ENCODE results near the gene SMARCB1.

- no peak for TF ChIP-seq POLR2AphosphoS5 (IDR thresholded peaks at IDR 0.05; ENCODE audit: insufficient read depth, low read depth, low read length)
- TF ChIP-seq CTCF (IDR thresholded peaks at IDR 0.05; ENCODE audit: extremely low read depth in 1 of 2, insufficient read depth in 1 of 2, low read depth in 1 of 2, low read length in 2 of 2) = no peak
- no peak for TF ChIP-seq EZH2 (IDR thresholded peaks at IDR 0.05; ENCODE audit: borderline replicate concordance, low read depth, low read length, severe bottlenecking)
- no peak for TF ChIP-seq POLR2A (IDR thresholded peaks at IDR 0.05; ENCODE audit: low read depth, low read length)
- TF ChIP-seq MAX (IDR thresholded peaks at IDR 0.05; ENCODE audit: insufficient read depth, insufficient read length) = no peak
- no peak for TF ChIP-seq JUN (IDR thresholded peaks at IDR 0.05; ENCODE audit: borderline replicate concordance, insufficient read depth, insufficient read length, low read depth)
- no peak for TF ChIP-seq GATA2 (IDR thresholded peaks at IDR 0.05; ENCODE audit: insufficient read depth, insufficient read length, low read depth, low read length)
Observed at GRCh38 chr22:23837911-23838680, 51.3 kb downstream of the SMARCB1 start.

Data from endothelial cell of umbilical vein (primary cell).